Activated T-cell treated with anti-CD3 and anti-CD28 coated beads, Interleukin-2, amount 50 U/mL, for 48 hours (primary cell): ENCODE data around the gene ANTXR1.
A peak's percentile ranks its signal among the peaks of the same experiment; 100 is the strongest.

ENCODE experiments used
- DNase-seq, 2 experiments: peaks; one replicate each; pipeline ENCODE4 v3.0.0-alpha.2; 2020

Gene ANTXR1

DNA sequence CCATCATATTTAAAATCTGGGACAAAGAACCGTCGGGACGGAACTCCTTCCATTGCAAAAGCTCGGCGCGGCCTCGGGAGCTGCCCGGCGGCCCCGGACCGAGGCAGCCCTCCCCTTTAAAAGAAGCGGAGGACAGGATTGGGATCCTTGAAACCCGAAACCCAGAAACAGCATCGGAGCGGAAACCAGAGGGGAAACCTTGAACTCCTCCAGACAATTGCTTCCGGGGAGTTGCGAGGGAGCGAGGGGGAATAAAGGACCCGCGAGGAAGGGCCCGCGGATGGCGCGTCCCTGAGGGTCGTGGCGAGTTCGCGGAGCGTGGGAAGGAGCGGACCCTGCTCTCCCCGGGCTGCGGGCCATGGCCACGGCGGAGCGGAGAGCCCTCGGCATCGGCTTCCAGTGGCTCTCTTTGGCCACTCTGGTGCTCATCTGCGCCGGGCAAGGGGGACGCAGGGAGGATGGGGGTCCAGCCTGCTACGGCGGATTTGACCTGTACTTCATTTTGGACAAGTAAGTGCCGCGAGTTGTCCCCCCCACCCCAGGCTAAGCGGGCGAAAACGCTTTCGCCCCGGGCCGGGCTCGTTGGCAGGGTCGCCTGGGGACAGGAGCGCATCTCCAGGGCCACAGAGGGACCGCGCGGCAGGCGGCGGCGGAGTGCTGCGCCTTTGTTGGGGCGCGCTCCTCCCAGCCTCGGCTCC is at the start of gene ANTXR1:
ANTXR1 (plus strand) TSS at position 38 of the 698 bp plus-strand sequence; CDS start at position 359, 321 bp downstream.
- DNase-seq: peak in 1 of 2 experiments; percentile 42

DNA sequence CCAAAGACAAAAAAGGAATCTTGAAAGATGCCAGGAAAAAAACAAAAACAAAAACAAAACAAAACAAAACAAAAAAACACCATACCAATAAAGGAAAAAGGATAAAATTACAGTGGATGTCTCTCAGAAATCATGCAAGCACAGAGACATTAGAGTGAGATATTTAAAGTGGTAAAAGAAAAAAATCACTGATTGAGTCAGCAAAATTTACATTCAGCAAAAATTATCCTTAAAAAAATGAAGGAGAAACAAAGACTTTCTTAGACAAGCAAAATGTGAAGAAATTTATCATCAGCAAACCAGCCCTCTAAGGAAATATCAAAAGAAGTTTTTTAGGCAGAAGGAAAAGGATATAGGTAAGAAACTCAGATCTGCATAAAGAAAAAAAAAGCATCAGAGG is 48.7 kb upstream of the ANTXR1 start:
- DNase-seq: no peak

DNA sequence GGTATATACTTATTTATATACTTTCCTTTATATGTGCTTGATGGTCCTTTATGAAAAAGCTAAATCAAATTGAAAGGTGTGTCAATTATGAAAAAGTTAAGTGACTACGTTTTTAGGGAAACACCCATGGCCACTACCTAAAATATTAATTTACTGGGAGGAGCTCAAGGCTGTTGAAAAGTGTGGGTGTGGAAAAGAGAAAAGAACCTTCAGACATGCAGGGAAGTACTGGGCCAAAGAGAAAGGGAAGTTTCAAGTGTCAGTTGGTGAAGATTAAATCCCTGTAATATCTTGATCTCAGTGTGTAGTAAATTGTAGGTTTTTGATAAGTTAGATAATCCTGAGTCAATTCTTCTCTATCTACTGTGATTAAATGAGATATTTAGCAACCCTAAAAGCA is 44.8 kb upstream of the ANTXR1 start:
- DNase-seq: no peak

DNA sequence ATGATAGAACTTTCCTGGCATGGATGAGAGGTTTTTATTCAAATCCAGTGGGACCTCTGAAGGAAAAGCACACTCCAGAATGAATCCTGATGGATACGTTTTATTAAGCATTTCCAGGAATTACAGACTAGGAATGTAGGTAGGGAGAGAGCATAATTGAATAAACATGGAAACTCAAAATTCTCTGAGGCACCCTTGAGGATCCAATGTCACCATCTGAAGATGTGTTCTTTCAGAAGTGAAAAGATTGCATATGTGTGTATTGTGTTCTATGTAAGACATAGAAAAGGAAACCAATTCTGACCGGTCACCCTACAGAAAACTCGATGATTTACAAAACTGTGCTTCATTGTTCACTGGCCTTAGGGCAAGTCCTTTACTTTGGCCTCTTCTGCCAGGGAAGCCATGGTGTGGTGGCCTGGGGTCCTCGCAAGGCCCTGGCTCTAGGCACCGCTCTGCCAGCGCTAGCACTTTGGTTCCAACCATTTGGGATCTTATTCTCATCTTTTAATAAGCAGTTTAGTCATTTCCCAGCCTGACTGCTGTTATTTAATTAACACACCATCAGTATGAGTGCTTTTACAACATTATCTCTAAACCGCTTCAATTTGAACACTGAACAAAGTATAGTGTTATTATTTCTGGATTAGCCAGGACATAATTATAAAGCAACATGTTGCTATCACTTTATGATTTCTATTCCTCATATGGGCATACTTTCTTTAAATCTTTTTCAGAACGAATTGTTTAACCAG is 43.1 kb upstream of the ANTXR1 start:
- no peak for DNase-seq

DNA sequence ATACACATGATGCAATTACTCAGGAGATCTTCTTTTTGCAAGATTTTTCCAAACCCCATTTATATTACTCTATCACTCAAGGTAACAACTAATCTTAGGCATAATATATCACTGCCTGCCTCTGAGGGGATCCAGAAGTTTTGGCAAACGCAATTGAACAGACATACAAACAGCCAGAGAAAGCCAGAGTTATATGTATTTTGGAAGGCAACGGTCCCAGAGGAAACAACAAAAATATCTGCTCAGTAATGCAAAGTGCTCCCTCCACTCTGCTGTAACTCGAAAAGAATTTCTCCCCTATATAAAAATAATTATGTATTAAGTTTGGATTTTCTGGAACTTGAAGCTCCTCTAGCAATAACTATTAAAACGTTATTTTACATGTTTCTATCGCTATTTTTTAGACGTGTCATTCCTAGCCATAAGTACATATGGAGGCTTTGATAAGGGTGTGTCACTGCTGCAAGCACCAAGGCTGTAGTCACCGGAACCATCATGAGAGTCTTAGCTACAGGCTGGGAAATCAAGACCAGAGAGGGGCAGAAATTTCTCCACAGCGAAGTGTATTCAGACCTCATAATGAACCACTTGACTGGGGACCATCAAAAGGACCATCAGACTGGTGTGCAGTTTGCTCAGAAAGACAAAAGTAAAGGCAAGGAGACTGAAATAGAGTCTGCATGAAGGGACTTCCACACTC is 42.3 kb upstream of the ANTXR1 start:
- no peak for DNase-seq

DNA sequence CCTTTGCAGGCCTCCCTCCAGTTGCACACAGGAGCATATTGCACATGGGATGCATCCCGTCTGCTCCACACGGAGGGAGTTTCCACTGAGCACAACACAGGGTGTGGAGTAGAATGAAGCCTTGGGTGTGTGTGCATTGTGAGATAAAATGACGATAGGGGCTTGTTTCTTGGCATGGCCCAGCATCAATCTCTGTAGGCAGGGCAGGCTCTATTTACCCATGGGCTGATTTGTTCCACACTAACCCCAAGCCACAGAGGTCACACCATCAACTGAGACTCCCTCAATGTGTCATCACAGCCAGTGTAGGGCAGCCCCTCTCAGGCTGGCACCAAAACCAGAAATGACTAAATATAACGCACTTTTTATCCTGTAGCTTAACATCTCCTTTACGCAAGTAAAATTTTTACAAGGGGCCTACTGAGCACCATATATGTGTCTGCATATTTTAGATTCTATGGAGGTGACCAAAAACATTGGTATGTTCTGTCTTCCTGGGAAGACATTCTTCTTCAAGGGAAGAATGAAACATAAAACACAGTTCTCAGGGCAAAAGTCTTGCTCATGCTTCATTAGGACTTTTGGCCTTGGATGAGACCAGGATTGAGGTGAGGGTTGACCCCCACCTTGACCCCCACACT is 41.3 kb upstream of the ANTXR1 start:
- no peak for DNase-seq

DNA sequence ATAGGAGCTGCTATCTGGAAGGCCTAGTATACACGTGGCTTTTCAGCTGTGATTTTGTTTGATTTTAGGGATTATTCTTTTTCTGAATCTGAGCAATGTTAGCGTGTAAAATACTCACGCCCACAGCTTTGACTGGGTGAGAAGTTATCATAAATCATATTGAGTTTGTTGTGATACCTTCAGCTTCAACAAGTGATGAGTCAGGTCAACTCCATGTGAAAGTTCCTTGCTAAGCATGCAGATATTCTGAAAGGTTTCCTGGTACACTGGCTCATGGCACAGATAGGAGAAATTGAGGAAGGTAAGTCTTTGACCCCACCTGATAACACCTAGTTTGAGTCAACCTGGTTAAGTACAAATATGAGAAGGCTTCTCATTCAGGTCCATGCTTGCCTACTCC is 38.7 kb upstream of the ANTXR1 start, which contains the start of gene GKN1:
GKN1 (plus strand) TSS at position 386 of the 400 bp plus-strand sequence. CDS start 42 bp downstream, outside the sequence.
- DNase-seq: no peak

DNA sequence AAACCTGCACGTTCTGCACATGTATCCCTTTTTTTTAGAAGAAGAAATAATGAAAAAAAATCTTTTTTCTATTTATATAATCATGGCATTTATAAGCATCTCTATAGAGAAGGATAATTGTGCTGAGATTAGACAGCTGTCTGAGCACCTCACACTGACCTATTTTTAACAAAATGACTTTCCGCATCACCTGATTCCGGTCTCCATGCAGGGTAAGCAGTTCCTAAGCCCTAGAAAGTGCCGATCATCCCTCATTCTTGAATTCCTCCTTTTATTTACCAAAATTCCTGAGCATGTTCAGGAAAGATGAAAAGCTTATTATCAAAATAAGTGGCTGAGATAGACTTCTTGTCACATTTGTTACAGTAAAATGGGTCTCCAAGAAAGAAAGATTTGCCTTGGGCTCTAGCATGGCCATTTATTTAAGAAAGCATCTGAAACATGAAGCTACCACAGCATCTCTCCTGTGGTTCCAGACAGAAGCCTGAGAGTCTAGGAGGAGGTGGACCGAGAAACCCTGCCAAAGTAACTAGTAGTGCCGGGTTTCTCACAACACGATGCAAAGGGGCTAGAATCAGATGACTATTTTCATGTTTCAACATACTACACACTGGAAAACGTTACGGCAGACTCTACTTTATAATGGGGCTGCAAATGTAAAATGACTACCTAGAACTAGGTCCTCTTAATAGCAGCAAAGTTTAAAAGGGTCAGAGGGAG is 37.9 kb upstream of the ANTXR1 start:
- no peak for DNase-seq

DNA sequence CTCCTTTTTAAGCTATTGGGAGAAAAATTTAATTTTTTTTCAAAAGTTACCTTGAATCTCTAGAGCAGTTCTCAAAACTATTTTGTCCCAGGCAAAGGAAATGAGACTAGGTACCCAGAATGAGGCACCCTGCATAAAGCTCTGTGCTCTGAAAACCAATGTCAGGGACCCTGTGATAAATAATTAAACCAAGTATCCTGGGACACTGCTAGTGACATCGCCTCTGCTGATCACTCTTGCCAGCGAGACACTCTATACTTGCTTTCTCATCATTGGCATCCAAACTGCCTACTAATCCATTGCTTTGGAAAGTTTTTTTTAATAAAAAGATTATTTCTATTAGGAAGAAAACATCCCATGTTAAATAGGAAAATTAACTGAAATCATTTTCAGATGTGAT is 37.1 kb upstream of the ANTXR1 start:
- DNase-seq: no peak

DNA sequence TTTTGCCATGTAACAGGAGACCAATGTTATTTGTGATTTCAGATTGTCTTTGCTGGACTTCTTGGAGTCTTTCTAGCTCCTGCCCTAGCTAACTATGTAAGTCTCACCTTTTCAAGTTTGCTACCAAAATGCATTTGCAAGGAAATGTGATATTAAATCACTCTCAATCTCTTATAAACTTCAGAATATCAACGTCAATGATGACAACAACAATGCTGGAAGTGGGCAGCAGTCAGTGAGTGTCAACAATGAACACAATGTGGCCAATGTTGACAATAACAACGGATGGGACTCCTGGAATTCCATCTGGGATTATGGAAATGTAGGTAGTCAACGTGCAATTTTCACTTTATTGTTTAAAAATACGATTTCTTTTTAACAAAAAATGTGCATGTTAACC is 35.5 kb upstream of the ANTXR1 start:
- no peak for DNase-seq

DNA sequence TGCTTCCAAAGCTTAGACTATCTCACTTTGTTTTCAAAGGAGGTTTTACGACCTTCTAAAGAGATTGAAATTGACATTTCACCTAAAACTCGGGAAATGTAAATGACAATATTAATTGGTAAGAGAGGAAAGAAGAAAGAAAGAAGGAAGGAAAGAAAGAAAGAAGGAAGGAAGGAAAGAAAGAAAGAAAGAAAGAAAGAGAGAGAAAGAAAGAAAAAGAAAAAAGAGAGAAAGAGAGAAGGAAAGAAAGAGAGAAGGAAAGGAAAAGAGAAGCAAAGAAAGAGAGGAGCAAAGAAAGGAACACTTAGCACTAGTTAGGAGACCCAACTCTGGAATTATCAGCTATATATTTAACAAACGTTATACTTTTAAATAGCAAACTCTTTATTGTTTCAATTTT is 34.9 kb upstream of the ANTXR1 start:
- DNase-seq: no peak

DNA sequence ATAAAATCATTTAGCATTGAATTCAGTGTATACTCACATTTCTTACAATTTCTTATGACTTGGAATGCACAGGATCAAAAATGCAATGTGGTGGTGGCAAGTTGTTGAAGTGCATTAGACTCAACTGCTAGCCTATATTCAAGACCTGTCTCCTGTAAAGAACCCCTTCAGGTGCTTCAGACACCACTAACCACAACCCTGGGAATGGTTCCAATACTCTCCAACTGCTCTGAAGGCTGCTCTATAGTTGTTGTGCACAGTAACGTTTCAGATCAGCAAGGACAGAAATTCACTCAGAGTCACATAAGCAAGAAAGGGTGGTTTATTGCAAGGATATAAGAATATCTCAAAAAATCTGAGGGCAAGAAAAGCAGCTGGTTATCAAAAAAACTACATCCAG is 32.0 kb upstream of the ANTXR1 start:
- no peak for DNase-seq

DNA sequence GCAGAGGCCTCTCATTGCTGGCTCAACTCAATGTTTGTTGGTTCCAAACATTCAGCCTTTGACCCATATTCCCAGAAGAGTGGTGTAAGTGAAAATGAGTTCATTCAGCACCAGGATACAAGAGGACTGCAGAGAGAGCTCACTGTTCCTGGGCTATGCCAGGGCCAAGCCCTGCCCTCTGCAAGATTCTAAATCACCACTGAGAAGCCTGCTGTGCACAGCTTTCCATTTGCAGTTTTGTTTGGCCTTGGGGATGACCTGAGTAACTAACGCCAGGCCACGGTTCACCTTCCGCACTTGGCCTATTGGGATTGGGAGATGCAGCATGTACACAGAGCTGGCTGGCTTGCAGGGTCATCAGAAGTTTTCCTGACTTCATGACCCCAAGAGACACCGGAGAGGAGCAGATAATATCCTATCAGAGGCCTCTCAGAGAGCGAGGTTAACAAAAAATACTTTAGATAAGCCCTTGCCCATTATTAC is 25.9 kb upstream of the ANTXR1 start:
- no peak for DNase-seq

DNA sequence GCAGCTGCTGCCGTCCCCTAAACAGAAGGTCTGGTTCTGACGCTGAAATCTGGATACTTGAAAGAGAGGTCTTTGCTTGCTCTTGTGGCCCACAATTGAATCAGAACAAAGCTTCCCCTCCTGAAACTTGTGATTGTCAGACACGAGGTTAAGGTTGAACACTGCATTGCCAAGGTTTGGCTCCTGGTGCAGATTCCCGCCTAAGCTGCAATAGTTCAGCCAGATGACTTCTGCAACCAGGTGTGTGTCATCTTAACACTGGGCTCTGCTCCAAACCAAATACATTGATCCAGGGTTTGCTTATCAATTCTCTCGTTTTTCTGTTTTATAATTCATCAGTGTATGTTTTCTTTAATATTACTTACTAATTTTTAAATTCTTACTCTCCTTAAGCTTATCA is 23.9 kb upstream of the ANTXR1 start:
- no peak for DNase-seq

DNA sequence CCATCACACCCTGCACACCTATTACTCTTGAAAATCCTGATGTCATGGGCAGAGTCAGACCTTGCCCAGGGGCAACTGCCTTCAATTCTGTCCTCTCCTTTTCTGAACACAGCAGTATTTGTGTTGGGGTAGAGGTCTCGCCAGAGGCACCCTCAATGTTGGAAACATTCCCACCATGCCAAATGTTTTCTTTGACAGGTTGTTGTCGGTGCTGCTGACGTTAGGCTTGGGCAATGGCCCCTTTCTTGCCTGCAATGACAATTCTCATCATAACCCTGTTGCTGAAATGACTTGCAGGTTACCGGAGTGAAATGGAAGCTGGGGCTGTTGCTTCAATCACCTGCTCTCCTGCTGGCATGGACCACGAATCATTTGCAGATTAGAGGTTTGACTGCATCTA is 20.6 kb upstream of the ANTXR1 start:
- DNase-seq: no peak

DNA sequence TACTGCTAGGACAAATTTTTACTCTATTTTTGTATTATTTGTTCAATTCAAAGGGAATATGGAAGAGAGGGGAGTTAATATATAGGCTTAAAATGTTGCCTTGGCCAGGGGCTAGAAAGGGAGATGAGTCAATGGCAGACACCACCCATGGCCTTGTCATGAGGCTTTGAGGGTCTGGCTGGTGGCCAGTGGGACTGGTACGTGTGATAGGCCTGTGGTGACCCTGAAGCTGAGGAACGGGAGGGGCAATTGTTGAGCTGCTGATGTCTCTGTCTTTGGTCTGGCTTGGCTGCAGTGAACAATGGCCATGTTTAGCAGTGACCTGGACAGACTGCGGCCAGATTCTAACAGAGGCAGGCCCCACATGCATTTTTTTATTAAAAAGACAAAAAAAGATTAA is 20.0 kb upstream of the ANTXR1 start:
- no peak for DNase-seq

DNA sequence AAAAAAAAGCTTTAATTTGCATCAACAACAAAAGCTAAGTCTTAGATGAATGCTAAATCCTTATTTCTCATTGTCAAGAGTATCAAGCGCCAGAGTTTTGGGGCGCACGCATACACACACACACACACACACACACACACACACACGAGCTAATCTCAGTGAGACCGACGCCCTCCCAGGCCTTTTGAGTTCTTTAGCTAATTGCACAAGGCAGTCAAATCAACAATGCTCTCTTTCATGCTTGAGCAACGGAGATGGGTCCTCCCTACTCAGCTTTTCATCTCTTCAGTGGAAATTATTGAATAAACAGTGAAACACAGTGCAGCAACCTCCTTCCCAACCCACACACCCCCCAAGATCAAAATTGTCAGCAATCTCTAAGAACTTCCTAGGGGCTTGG is 19.3 kb upstream of the ANTXR1 start:
- no peak for DNase-seq

DNA sequence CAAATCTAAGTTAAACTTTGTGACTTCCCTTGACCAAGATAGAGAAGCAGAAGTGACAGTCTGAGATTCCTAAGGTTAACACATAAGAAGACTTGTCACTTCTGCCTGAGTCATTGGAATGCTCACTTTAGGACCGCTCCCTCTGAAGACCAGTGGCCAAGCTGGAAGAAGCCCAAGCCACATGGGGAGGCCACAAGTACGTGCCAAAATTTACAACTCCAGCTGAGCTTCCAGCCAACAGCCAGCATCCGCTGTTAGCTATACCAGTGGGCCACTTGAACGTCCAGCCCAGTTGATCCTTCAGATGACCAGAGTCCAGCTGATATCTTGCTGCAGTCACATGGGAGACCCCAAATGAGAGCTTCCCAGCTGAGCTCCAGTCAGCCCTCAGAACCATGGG is 18.1 kb upstream of the ANTXR1 start:
- no peak for DNase-seq

DNA sequence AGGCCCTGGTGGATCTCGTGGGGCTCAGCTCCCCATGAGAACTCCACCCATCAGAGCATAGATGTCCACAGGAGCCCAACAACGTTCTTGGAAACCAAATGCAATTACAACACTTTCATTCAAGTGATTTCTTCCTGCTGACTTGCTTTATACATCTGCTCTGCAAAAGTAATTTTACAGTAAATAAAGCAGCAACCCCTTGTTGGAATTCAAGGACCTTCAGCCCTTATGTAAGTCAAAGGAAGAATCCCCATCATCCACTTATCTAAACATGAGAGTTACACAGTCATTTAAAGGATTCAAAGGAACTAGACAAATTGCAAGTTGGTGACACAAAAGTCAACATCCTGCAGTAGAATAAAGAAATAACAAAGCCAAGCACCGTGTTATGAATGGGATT is 17.1 kb upstream of the ANTXR1 start:
- no peak for DNase-seq

DNA sequence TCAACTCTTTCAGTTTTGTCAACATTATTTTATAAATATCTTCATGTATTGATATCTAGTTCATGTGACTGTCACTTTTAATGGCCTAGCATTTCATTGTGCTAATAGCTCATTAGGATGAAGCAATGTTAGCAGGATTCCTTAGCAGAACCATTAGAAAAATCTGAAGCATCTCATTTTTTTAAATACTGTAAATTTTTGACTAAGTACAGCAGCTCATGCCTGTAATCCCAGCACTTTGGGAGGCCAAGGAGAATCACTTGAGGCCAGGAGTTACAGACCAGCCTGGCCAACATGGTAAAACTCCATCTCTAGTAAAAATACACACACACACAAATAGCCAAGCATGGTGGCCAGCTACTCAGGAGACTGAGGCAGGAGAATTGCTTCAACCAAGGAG is 15.6 kb upstream of the ANTXR1 start:
- DNase-seq: no peak

DNA sequence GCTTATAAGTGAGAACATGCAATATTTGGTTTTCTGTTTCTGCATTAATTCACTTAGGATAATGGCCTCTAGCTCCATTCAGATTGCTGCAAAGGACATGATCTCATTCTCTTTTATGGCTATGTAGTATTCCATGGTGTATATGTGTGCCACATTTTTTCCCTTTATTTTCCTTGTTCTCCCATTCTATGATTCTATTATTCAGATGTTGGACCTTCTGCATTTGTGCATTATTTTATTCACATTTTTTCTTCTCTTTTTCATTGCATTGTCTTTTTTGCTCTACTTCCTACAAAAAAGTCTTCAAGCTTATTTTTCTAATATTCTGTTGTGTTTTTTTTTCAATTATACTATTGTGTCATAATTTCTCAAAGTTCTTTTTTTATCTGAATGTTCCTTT is 11.1 kb upstream of the ANTXR1 start:
- DNase-seq: no peak

DNA sequence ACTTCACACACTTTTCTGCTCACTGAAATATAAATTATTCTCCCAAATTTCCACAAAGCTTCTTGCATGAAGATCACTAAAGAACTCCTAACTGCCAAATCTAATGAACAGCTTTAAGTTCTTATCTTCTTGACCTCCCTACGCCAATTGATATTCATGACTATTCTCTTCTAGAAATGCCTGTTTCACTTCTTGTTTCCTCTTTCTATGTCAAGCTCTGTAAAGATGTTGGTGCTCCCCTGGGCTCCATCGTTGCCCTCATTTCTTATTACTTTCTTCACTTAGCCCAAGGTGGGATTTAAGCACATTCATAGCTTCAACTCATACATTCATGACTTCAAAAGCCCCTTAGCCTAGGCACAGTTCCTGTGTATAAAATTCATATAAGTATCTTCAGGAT is 9.2 kb upstream of the ANTXR1 start:
- DNase-seq: no peak

DNA sequence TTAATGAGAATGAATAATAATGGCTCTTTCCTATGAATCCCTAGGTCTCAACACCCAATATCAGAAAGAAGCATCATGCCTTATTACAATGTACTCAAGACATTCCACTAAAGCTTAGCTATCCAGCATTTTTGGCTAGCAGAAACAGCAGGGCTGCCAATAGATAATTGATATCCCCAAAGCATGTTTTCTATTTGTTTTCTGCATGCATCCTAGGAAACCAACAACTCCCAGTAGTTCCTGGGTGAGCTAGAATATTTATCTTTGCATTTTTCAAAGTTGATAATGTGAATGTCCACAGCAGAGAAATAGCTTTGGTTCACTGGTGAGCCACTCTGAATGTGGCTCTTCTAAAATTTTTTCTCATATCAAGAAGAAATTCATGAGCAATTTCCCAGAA is 5.8 kb upstream of the ANTXR1 start:
- DNase-seq: no peak
